AG04449 (cell line): ENCODE data around the gene RBFOX1.

ENCODE experiments used
- CTCF ChIA-PET: fragments of 350-600 bp; formaldehyde crosslinking; extraction: SDS; loops from one replicate; lab custom pipeline; 2021; ENCODE audit warnings: antibody characterized with exemption; lab: Yijun Ruan, JAX
- POLR2A ChIA-PET: fragments of 400-600, 350-600 bp; formaldehyde crosslinking; extraction: SDS; loops from one replicate; lab custom pipeline; 2020; ENCODE audit warnings: antibody characterized with exemption, inconsistent platforms; lab: Yijun Ruan, JAX
- DNase-seq: peaks from one replicate; pipeline ENCODE4 v3.0.0-alpha.2; 2010; ENCODE audit warnings: low read depth, low spot score
- H3K4me3 ChIP-seq: 2 replicates; pipeline ENCODE4 v1.5.1; 2011; ENCODE audit warnings: low read depth, mild to moderate bottlenecking, control low read depth, low read length
- TF ChIP-seq, protein P1 (sequence below): IDR thresholded peaks from one replicate; pipeline ENCODE4 v1.5.1; 2011; ENCODE audit warnings: mild to moderate bottlenecking, moderate library complexity, low read length, control low read depth, inconsistent platforms; ENCODE audit not compliant: insufficient read depth; ENCODE audit errors: missing control alignments

RBFOX1 gene

DNA sequence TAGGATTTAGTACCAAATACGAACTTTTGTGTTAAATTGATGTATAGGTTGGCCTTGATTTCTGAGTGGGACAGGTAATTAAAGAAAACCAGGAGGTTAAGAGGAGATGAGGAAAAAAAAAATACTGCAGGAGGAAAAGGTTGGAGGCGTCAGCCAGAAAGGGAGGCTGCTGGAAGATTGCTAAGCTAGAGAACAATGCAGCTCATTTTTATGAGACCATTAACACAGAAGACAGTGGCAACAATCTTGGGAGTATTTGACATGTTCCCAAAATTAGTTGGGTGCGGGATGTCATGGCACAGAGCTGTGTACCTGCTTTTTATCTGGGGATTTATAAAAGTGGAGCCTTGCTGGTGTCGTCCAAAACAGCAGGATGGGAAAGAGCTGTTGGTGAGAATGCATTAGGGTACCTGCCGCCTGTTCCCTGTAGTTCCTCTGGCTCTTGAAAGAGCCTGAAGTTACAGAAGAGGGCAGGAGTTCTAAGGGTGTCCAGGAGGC, 229.3 kb downstream of the RBFOX1 start:
- no peak overlapping the region for H3K4me3 ChIP-seq
- DNase-seq: no peak
- ChIA-PET CTCF (no interaction called here), POLR2A (no interaction called here)
- TF ChIP-seq, protein P1, sequence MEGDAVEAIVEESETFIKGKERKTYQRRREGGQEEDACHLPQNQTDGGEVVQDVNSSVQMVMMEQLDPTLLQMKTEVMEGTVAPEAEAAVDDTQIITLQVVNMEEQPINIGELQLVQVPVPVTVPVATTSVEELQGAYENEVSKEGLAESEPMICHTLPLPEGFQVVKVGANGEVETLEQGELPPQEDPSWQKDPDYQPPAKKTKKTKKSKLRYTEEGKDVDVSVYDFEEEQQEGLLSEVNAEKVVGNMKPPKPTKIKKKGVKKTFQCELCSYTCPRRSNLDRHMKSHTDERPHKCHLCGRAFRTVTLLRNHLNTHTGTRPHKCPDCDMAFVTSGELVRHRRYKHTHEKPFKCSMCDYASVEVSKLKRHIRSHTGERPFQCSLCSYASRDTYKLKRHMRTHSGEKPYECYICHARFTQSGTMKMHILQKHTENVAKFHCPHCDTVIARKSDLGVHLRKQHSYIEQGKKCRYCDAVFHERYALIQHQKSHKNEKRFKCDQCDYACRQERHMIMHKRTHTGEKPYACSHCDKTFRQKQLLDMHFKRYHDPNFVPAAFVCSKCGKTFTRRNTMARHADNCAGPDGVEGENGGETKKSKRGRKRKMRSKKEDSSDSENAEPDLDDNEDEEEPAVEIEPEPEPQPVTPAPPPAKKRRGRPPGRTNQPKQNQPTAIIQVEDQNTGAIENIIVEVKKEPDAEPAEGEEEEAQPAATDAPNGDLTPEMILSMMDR: no peak

DNA sequence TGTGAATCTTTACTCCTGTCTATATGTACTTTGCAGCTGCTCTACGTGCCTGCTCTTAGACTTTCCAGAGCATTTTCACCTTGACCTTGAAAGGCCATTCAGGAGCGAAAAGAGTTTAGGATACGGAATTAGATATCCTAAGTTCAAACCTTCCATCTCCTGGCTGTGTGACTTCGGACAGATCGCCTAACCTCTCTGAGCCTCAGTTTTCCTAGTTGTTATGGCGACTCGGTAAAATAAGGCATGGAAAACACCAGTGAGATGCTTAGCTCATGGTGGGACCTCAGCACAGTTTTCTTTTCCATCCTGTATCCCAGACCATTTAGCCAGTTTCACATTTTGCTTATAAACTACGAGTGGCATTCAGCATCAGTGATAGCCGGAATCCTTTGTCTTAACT, 233.7 kb downstream of the RBFOX1 start:
- DNase-seq: no peak
- POLR2A ChIA-PET: no interaction called here
- no peak overlapping the region for H3K4me3 ChIP-seq
- TF ChIP-seq, protein P1: no peak
- CTCF ChIA-PET: no interaction called here

DNA sequence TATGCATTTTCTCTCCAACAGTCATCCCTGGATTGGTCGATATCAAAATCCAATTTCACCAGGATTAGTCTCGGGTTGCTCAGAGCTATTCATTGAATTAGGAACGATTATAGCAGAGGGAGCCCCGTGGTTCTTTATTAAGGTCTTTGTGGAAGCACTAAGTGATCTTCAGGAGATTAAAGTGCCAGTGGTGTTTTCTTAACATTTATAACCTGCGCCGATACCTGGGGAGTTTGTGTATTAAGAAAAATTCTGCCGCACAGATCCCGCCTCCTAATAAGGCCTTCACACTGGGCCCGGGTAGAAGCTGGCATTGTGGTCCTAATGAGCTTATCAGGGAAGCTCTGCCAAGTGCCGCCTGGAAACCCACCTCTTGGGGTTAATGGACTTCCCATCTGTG, 238.7 kb downstream of the RBFOX1 start:
- TF ChIP-seq, protein P1: no peak
- CTCF ChIA-PET: no interaction called here
- no peak for DNase-seq
- H3K4me3 ChIP-seq: no peak overlapping the region
- POLR2A ChIA-PET: no interaction called here

- POLR2A ChIA-PET: no interaction called here
- CTCF ChIA-PET: no interaction called here
- H3K4me3 ChIP-seq: no peak overlapping the region
- DNase-seq: no peak
- TF ChIP-seq, protein P1: no peak
Observed at GRCh38 chr16:7577588-7577987, 244.9 kb downstream of the RBFOX1 start.

GRCh38 chr16:7579454-7579853, 246.8 kb downstream of the RBFOX1 start:
- POLR2A ChIA-PET: no interaction called here
- CTCF ChIA-PET: no interaction called here

DNA sequence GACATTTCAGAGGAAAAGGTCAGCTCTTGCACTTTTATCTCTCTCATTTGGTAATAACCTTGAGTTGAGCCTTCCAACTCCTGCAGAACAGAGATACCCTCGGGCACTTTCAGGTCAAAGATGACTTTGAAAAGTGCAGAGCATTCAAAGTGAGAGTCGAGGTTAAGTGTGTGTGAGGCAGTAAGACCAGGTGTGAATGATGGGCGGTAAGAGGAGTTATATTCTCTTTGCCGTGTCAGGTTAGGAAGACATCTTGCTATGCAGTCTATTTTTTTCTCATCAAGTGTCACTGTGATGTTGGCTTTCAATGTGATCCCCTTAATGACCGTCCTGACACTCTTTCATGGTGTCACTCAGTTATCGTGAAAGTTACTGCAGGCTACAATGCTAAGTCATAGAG, 248.5 kb downstream of the RBFOX1 start:
- DNase-seq: no peak
- CTCF ChIA-PET: no interaction called here
- TF ChIP-seq, protein P1: no peak
- POLR2A ChIA-PET: no interaction called here
- no peak overlapping the region for H3K4me3 ChIP-seq

More at GRCh38 chr16:7579454-7579853, 246.8 kb downstream of the RBFOX1 start:
- H3K4me3 ChIP-seq: no peak overlapping the region
- no peak for DNase-seq
- TF ChIP-seq, protein P1: no peak
